Measurements from ENCODE around the gene ABLIM2. TPM values are rescaled to one million over a fixed set of nuclear protein-coding genes. Genes with fewer than 3 reads are reported as not detected.

The ABLIM2 gene
- total and polyA plus RNA-seq, 2 of the 13 experiments (the other 11 are each of a cell fraction or from before 2014, with no cell fraction given), result 0.20 to 0.37 TPM

DNA sequence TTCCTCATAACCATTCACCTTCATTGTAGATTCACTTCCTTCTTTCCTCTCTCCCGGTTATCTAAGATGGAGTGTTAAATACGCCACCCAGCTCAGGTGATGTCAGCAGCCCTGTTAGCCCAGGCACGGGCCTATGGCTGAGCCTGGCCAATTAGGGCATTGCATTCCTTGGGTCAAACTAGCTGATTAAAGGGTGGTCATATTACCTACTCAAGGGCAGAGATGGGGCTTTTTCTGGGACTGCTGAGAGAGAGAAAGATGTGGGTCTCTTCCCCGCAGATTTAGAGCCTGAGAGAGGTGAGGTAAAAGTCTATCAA, 179.0 kb downstream of the ABLIM2 start:
- FAIRE-seq (no peak), DNase-seq (ENCODE audit: low spot score) (no peak), ATAC-seq (no peak)
- peaks cover 26% of the 10 kb centered on the region for H3K4me1 ChIP-seq (ENCODE audit: insufficient read depth, low read length)
- H3K79me2 ChIP-seq (ENCODE audit: insufficient read depth, low read length), result no peaks in the 10 kb centered on the region
- intact Hi-C loops (cut with micrococcal nuclease; ENCODE audit: unreplicated experiment) (no loop called here), in situ Hi-C loops (cut with HindIII; ENCODE audit: extremely low pct_ligation_motif_present, low pct_unique_long_range_greater_than_20kb) (no loop called here)
- H3K4me2 ChIP-seq (ENCODE audit: low read depth, low read length), result no peak overlapping the region
- peaks cover 6 to 56% of the 10 kb centered on the region in 2 experiments for H3K27me3 ChIP-seq (ENCODE audit: control insufficient read depth in 1 of 2, insufficient read depth in 2 of 2, low read length in 2 of 2)
- H3K9me3 ChIP-seq (ENCODE audit: low read length), result no peaks in the 10 kb centered on the region
- no peak overlapping the region for H3K4me3 ChIP-seq (replicated peaks in 1 of 3; ENCODE audit: insufficient read depth in 1 of 3, low read depth in 2 of 3, low read length in 3 of 3)
- H3K27ac ChIP-seq (ENCODE audit: extremely low read length, insufficient read depth, low read length), result no peak overlapping the region
- WGBS (ENCODE audit: low lambda C conversion rate), result 30% methylated on average over 4 of the region's 4 CpGs
- ChIA-PET POLR2A (no interaction called here), CTCF (ENCODE audit: low intra/inter-chr PET ratio, low total read pairs) (no interaction called here)
- H2AFZ ChIP-seq (ENCODE audit: low read length), result no peak overlapping the region
- no peaks in the 10 kb centered on the region for H4K20me1 ChIP-seq (ENCODE audit: insufficient read depth, low read length)
- BruUV-seq (replicated peaks), result no TSS peak
- H3K36me3 ChIP-seq (replicated peaks in 1 of 2; ENCODE audit: control insufficient read depth in 1 of 2, insufficient read depth in 2 of 2, low read length in 2 of 2), result no peaks in the 10 kb centered on the region
- no peak overlapping the region for H3K9ac ChIP-seq (ENCODE audit: insufficient read depth, low read depth, low read length)
- no peak for TF ChIP-seq ZNF672 (CRISPR knock-in tag; IDR thresholded peaks at IDR 0.05)
- no peak for TF ChIP-seq ZNF33B (CRISPR knock-in tag; IDR thresholded peaks at IDR 0.05)
- no peak for TF ChIP-seq KDM6A (CRISPR knock-in tag; IDR thresholded peaks at IDR 0.05; ENCODE audit: low read depth)
- TF ChIP-seq IRX3 (CRISPR knock-in tag; IDR thresholded peaks at IDR 0.05; ENCODE audit: borderline replicate concordance, low read depth), result no peak
- TF ChIP-seq, protein P1, sequence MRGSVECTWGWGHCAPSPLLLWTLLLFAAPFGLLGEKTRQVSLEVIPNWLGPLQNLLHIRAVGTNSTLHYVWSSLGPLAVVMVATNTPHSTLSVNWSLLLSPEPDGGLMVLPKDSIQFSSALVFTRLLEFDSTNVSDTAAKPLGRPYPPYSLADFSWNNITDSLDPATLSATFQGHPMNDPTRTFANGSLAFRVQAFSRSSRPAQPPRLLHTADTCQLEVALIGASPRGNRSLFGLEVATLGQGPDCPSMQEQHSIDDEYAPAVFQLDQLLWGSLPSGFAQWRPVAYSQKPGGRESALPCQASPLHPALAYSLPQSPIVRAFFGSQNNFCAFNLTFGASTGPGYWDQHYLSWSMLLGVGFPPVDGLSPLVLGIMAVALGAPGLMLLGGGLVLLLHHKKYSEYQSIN (CRISPR knock-in tag; IDR thresholded peaks at IDR 0.05; ENCODE audit: borderline replicate concordance), result no peak
- no peak for TF ChIP-seq ZNF564 (CRISPR knock-in tag; IDR thresholded peaks at IDR 0.05)
- no peak for TF ChIP-seq NFYB (CRISPR knock-in tag; IDR thresholded peaks at IDR 0.05)
- TF ChIP-seq, protein P2, sequence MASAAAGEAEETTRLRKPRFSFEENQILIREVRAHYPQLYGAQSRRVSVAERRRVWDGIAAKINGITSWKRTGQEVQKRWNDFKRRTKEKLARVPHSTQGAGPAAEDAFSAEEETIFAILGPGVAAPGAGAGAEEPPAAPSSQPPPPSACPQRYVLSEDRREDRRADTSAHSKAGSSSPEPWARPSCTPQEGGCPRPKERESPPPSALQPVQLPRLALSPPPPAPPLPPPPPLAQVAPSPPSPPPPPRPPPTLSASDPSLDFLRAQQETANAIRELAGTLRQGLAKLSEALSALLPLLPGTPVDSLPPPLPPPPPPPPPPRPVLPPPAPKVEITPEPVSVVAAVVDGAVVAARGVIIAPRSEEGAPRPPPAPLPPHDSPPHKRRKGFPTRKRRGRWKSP (CRISPR knock-in tag; IDR thresholded peaks at IDR 0.05), result no peak
- TF ChIP-seq NR2F1 (CRISPR knock-in tag; IDR thresholded peaks at IDR 0.05), result no peak
- TF ChIP-seq ZNF773 (CRISPR knock-in tag; IDR thresholded peaks at IDR 0.05; ENCODE audit: borderline replicate concordance), result no peak
- TF ChIP-seq HOXA7 (CRISPR knock-in tag; IDR thresholded peaks at IDR 0.05), result no peak
- no peak for TF ChIP-seq HNRNPUL1 (IDR thresholded peaks at IDR 0.05; ENCODE audit: low read depth, low read length)
- TF ChIP-seq ETV6 (CRISPR knock-in tag; conservative IDR thresholded peaks at IDR 0.05), result no peak

Measured in HepG2 (cell line).